Body of pancreas (tissue), 4 donors: ENCODE results near the gene CARD14. TPM values are rescaled to one million over a fixed set of nuclear protein-coding genes. Genes with fewer than 3 reads are reported as not detected.

ENCODE experiments used
- ATAC-seq: fragments of 150-250 bp; one replicate; pipeline ENCODE4 v1.9.1; 2016
- DNase-seq, 4 donors: peaks; one replicate each; pipeline ENCODE4 v3.0.0-alpha.2; 2019
- H3K27ac ChIP-seq, 4 donors: fragments of 200-600 bp; sonication (generic); 1 replicate in 3 of 4; 2 replicates in 1 of 4; pipeline versions ENCODE4 v1.5.1 to v1.6.1; 2016 to 2019; ENCODE audit warnings: mild to moderate bottlenecking in 1 of 4, mixed read lengths in 1 of 4, moderate library complexity in 1 of 4
- H3K27me3 ChIP-seq, 2 donors: fragments of 200-600 bp; sonication (generic); one replicate each; pipeline ENCODE4 v1.6.0; 2016; ENCODE audit warnings: mild to moderate bottlenecking in 1 of 2
- H3K36me3 ChIP-seq, 2 donors: fragments of 200-600 bp; sonication (generic); replicated peaks in 1 of 2; 2 replicates each; pipeline ENCODE4 v1.5.1; 2016; ENCODE audit warnings: low read depth in 2 of 2; ENCODE audit not compliant: insufficient read depth in 1 of 2
- H3K4me1 ChIP-seq: fragments of 200-600 bp; sonication (generic); one replicate; pipeline ENCODE4 v1.6.0; 2016
- H3K4me3 ChIP-seq, 2 donors: fragments of 200-600 bp; sonication (generic); 1 replicate in 1 of 2; 2 replicates in 1 of 2; pipeline ENCODE4 v1.5.1; 2016 to 2019
- H3K9me3 ChIP-seq, 3 donors: fragments of 200-600 bp; sonication (generic); 1 replicate in 2 of 3; 2 replicates in 1 of 3; pipeline ENCODE4 v1.5.1; 2016
- POLR2A ChIP-seq, 3 donors: fragments of 450-650 bp; IDR thresholded peaks; one replicate each; pipeline ENCODE4 v1.6.1; 2016; ENCODE audit warnings: antibody characterized with exemption in 3 of 3, mild to moderate bottlenecking in 2 of 3
- WGBS, 2 donors: methylation state at CpG; one replicate each; pipeline ENCODE4 v1.1.5; 2017; 5-methylcytosine and 5-hydroxymethylcytosine counted together
- intact Hi-C: fragments of 100-400 bp; cut with DNase I; formaldehyde crosslinking; loops from one replicate; pipeline ENCODE4 v1.15.1; 2023
- total RNA-seq, 2 donors: library from RNA; depleted of rRNA; stranded (reverse); fragments of >200 nt; gene quantifications; one replicate each; pipeline ENCODE4 v1.1.0, GENCODE V29; 2016
- TF ChIP-seq, protein P1 (sequence below), 7 experiments: fragments of 450-650 bp in 4 of 7; fragments of 200-600 bp in 3 of 7; sonication (generic) in 3 of 7; IDR thresholded peaks; one replicate each; pipeline ENCODE4 v1.5.1; 2016 to 2019; ENCODE audit warnings: antibody characterized with exemption in 7 of 7

Gene CARD14
- total RNA-seq, 2 donors from 2014 or later: not detected

DNA sequence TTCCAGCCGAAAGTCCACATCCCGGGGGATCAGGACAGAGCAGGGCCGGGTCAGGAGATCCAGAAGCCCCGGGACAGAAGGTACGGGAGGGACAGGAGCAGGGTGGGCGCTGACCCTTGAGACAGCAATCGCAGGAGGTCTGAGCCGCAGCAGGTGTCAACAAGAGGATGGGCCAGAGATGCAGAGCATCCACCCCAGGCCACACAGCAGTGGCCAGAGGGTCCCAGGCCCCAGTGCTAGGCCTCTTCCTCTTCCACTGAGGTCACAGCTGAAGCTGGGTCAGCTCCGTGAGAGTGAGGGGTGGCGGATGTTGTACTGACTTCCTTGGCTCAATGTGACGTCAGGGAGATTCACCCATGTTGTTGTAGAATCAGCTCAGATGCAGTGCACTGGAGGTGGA is 82.1 kb downstream of the CARD14 start:
- whole genome bisulfite sequencing, 2 donors: 85 to 90% methylated on average over 8 to 11 of the region's 11 CpGs
- H3K27ac ChIP-seq: no peak overlapping the region
- DNase-seq (no peak), ATAC-seq (no peak)
- H3K4me3 ChIP-seq: no peak overlapping the region
- TF ChIP-seq POLR2A (IDR thresholded peaks at IDR 0.05): no peak
- TF ChIP-seq, protein P1, sequence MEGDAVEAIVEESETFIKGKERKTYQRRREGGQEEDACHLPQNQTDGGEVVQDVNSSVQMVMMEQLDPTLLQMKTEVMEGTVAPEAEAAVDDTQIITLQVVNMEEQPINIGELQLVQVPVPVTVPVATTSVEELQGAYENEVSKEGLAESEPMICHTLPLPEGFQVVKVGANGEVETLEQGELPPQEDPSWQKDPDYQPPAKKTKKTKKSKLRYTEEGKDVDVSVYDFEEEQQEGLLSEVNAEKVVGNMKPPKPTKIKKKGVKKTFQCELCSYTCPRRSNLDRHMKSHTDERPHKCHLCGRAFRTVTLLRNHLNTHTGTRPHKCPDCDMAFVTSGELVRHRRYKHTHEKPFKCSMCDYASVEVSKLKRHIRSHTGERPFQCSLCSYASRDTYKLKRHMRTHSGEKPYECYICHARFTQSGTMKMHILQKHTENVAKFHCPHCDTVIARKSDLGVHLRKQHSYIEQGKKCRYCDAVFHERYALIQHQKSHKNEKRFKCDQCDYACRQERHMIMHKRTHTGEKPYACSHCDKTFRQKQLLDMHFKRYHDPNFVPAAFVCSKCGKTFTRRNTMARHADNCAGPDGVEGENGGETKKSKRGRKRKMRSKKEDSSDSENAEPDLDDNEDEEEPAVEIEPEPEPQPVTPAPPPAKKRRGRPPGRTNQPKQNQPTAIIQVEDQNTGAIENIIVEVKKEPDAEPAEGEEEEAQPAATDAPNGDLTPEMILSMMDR (IDR thresholded peaks at IDR 0.05): no peak
- no peaks in the 10 kb centered on the region for H3K27me3 ChIP-seq
- H3K36me3 ChIP-seq: no peaks in the 10 kb centered on the region
- peaks cover 22% of the 10 kb centered on the region for H3K4me1 ChIP-seq
- H3K9me3 ChIP-seq: no peaks in the 10 kb centered on the region
- intact Hi-C loops: no loop called here

DNA sequence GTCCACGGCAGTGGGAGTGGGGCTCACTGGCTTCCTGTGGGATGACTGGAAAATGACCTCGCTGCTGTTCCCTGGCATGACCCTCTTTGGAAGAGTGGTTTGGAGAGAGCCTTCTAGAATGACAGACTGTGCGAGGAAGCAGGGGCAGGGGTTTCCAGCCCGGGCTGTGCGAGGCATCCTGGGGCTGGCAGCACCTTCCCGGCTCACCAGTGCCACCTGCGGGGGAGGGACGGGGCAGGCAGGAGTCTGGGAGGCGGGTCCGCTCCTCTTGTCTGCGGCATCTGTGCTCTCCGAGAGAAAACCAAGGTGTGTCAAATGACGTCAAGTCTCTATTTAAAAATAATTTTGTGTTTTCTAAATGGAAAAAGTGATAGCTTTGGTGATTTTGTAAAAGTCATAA is 83.0 kb downstream of the CARD14 start:
- DNase-seq (peak; percentile 76 to 82 (median 79)), ATAC-seq (peak; percentile 86)
- no peaks in the 10 kb centered on the region for H3K9me3 ChIP-seq
- WGBS, 2 donors: 20 to 57% methylated on average over 5 to 13 of the region's 13 CpGs
- TF ChIP-seq, protein P1 (IDR thresholded peaks at IDR 0.05): peak; percentile 44 to 76 (median 74)
- TF ChIP-seq POLR2A (IDR thresholded peaks at IDR 0.05): no peak
- no peaks in the 10 kb centered on the region for H3K36me3 ChIP-seq
- intact Hi-C loops: no loop called here
- H3K4me1 ChIP-seq: peaks cover 22% of the 10 kb centered on the region
- H3K4me3 ChIP-seq: no peak overlapping the region
- H3K27me3 ChIP-seq: no peaks in the 10 kb centered on the region
- no peak overlapping the region for H3K27ac ChIP-seq

DNA sequence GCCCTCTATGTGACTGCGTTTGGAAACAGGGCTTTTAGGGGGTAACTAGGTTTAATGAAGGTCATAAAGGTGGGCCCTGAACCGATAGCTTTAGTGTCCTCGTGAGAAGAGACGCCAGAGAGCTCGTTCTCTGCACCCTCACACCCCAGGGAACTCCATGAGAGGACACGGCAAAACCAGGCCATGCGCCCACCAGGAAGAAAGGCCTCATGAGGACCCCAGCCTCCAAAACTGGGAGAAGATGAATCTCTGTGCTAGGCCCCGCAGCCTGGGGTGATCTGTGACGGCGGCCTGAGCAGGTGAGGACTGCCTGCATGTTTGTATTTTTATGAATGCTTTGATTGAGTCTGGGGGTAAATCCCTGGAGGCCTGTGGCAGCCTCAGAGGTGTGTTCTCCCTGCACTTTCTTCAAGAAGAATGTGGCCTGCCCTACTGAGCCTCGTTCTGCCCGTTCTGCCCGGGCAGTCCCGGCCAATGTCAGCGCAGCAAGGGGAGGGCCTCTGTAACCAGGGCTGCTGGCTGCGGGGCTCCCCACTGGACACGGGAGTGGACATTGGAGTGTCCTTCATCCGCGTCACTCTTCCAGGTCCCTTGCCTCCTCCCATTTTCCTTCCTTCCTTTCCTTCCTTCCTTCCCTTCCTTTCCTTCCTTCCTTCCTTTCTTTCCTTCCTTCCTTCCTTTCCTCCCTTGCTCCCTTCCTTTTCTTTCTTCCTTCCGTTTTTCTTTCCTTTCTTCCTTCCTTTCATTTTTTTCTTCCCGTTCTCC is 84.0 kb downstream of the CARD14 start:
- H3K9me3 ChIP-seq: no peaks in the 10 kb centered on the region
- peak overlapping the region in 2 of 4 donors; percentile 75 to 78 for H3K27ac ChIP-seq
- WGBS, 2 donors: 79% methylated on average over 18 to 19 of the region's 21 CpGs
- intact Hi-C loops: no loop called here
- DNase-seq (no peak), ATAC-seq (no peak)
- no peaks in the 10 kb centered on the region for H3K36me3 ChIP-seq
- no peak for TF ChIP-seq POLR2A (IDR thresholded peaks at IDR 0.05)
- TF ChIP-seq, protein P1 (IDR thresholded peaks at IDR 0.05): no peak
- H3K4me3 ChIP-seq: no peak overlapping the region
- no peaks in the 10 kb centered on the region for H3K27me3 ChIP-seq
- H3K4me1 ChIP-seq: peaks cover 22% of the 10 kb centered on the region

DNA sequence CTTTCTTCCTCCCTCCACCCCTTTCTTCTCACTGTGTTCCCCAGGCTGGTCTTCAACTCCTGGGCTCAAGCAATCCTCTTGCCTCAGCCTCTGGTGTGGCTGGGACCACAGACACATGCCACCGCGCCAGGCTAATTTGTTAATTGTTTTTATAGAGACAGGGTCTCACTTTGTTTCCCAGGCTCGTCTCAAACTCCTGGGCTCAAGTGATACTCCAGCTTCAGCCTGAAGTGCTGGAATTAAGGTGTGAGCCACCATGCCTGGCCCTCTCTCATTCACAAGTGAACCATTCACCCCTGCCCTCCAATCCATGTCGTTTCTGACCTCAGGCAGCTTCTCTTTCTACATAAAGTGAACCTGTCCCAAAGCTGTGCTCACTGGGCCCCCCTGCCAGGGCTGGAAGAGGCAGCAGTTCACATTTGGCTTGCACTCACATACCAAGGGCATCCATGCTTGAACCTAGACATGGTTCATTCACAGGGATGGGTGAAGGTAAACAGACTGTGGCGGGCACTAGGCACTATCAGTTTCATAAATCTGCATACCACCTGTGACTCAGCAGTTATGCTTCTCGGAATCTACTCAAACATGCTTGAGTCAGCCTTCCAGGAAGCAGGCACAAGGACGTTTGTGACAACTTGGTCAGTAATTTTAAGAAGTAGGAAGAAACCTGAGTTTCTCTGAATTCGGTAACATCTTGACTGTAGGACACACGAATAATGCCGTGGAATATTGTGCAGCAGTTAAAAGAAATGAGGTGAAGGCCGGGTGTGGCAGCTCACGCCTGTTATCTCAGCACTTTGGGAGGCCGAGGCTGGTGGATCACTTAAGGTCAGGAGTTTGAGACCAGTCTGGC is 84.8 kb downstream of the CARD14 start:
- no peak overlapping the region for H3K4me3 ChIP-seq
- peak overlapping the region in 3 of 4 donors; percentile 51 to 78 (median 75) for H3K27ac ChIP-seq
- peaks cover 25% of the 10 kb centered on the region for H3K4me1 ChIP-seq
- TF ChIP-seq POLR2A (IDR thresholded peaks at IDR 0.05): no peak
- TF ChIP-seq, protein P1 (IDR thresholded peaks at IDR 0.05): no peak
- H3K36me3 ChIP-seq: no peaks in the 10 kb centered on the region
- DNase-seq: peak; percentile 47 to 84 (median 58)
- 43% methylated on average over 13 of the region's 13 CpGs for WGBS, 2 donors
- ATAC-seq: peak; percentile 74
- H3K9me3 ChIP-seq: no peaks in the 10 kb centered on the region
- intact Hi-C loops: no loop called here
- no peaks in the 10 kb centered on the region for H3K27me3 ChIP-seq
